Measurements from ENCODE around the gene OR6N2. TPM values are rescaled to one million over a fixed set of nuclear protein-coding genes. Genes with fewer than 3 reads are reported as not detected.

The OR6N2 gene
- total RNA-seq, 1 experiment from 2014 or later: not detected

- Histone ChIP-seq H3K18ac (ENCODE audit: insufficient read length, low read depth, low read length) (no peak overlapping the region), H3K56ac (ENCODE audit: insufficient read length, low read depth, low read length) (no peak overlapping the region), H4K20me1 (ENCODE audit: control insufficient read depth, insufficient read depth, insufficient read length) (no peaks in the 10 kb centered on the region), H3K23ac (ENCODE audit: insufficient read length, low read depth, low read length) (no peak overlapping the region), H3T11ph (ENCODE audit: low read length) (no peak overlapping the region), H3K27me3 (ENCODE audit: insufficient read depth, low read length) (no peaks in the 10 kb centered on the region), H2AK5ac (ENCODE audit: insufficient read length, low read length) (no peak overlapping the region), H2BK120ac (ENCODE audit: low read depth, low read length, poor library complexity, severe bottlenecking) (no peak overlapping the region), H3K79me1 (ENCODE audit: insufficient read depth, low read depth, low read length, poor library complexity, severe bottlenecking) (no peaks in the 10 kb centered on the region), H2BK12ac (ENCODE audit: insufficient read length, low read depth, low read length) (no peak overlapping the region), H3K23me2 (ENCODE audit: insufficient read length, low read depth, low read length, poor library complexity, severe bottlenecking) (no peaks in the 10 kb centered on the region), H3K9ac (ENCODE audit: extremely low read depth, insufficient read length, low read length) (no peak overlapping the region), H3K14ac (ENCODE audit: insufficient read depth, low read length) (no peak overlapping the region), H4K5ac (ENCODE audit: insufficient read length, low read depth, low read length) (no peak overlapping the region), H2BK20ac (ENCODE audit: low read depth, low read length, poor library complexity, severe bottlenecking) (no peak overlapping the region), H3K4ac (ENCODE audit: low read depth, low read length) (no peak overlapping the region), H2BK15ac (ENCODE audit: low read depth, low read length) (no peak overlapping the region), H3K27ac (ENCODE audit: insufficient read length, low read depth, low read length) (no peak overlapping the region), H4K8ac (replicated peaks; ENCODE audit: insufficient read length, low read depth, low read length) (no peak overlapping the region), H3K9me3 (ENCODE audit: control insufficient read depth, low read depth, low read length) (no peaks in the 10 kb centered on the region), H2BK5ac (ENCODE audit: insufficient read length, low read length) (no peak overlapping the region), H2AFZ (ENCODE audit: low read length) (no peak overlapping the region), H3K4me2 (ENCODE audit: insufficient read depth, insufficient read length, low read length) (no peak overlapping the region), H4K91ac (ENCODE audit: insufficient read length, low read depth, low read length) (no peak overlapping the region), H3K79me2 (ENCODE audit: insufficient read depth, low read length) (no peaks in the 10 kb centered on the region), H3K4me1 (ENCODE audit: insufficient read depth, low read length) (no peaks in the 10 kb centered on the region)
- DNase-seq: no peak
- Mint-ChIP-seq H3K36me3 (ENCODE audit: insufficient read depth in 1 of 3, low read depth in 3 of 3) (no peaks in the 10 kb centered on the region), H3K9me3 (no peaks in the 10 kb centered on the region), H3K27ac (no peak overlapping the region), H3K4me1 (no peaks in the 10 kb centered on the region), H3K4me3 (no peak overlapping the region), H3K27me3 (ENCODE audit: low read depth) (no peaks in the 10 kb centered on the region; the same call in 1 of the 2 replicates)
- WGBS (ENCODE audit: extremely low coverage, insufficient read length, low lambda C conversion rate): no CpG with 5 or more reads among the region's 2 CpGs
- no peak for TF ChIP-seq CTCF (conservative IDR thresholded peaks at IDR 0.05)
Observed at GRCh38 chr1:158732524-158732923, 48.5 kb downstream of the OR6N2 start.

All from H9 (cell line).